GM12878 (cell line): Measurements from ENCODE around the gene CNTLN. TPM values are rescaled to one million over a fixed set of nuclear protein-coding genes. Genes with fewer than 3 reads are reported as not detected.

Experiments
- ATAC-seq: fragments of 200-7000 bp; cut with Tn5 transposase; 3 replicates; pipeline ENCODE4 v1.9.1; 2020; ENCODE audit warnings: mild to moderate bottlenecking, moderate library complexity
- BruUV-seq: library from RNA; stranded (reverse); fragments of 400-500 nt; replicated peaks from 2 replicates; lab custom pipeline; 2021; lab: Mats Ljungman, UMichigan
- CTCF ChIA-PET: fragments of 300-600 bp; sonication (Branson Sonifier 250); formaldehyde crosslinking; extraction: SDS; loops from one replicate; lab custom pipeline; 2021; ENCODE audit warnings: inconsistent platforms; lab: Yijun Ruan, JAX
- POLR2A ChIA-PET: fragments of 350-600 bp; formaldehyde crosslinking; extraction: SDS; loops from one replicate; lab custom pipeline; 2021; ENCODE audit warnings: inconsistent platforms; lab: Charles Lee
- RAD21 ChIA-PET: fragments of 300-600 bp; sonication (Branson Sonifier 250); formaldehyde crosslinking; loops from one replicate; lab custom pipeline; 2023; ENCODE audit warnings: antibody characterized with exemption; ENCODE audit not compliant: unreplicated experiment; lab: Charles Lee
- SMC1A ChIA-PET: fragments of 300-600 bp; sonication (Branson Sonifier 250); formaldehyde crosslinking; loops from one replicate; lab custom pipeline; 2023; ENCODE audit not compliant: unreplicated experiment, uncharacterized antibody; lab: Charles Lee
- DNase-seq: peaks from one replicate; pipeline ENCODE4 v3.0.0-alpha.2; 2011; ENCODE audit warnings: low read depth, low spot score
- FAIRE-seq: peaks from 3 replicates; lab custom pipeline; 2011; peaks lifted over from hg19 to GRCh38; lab: Jason Lieb, UNC
- H2AFZ ChIP-seq: 2 replicates; pipeline ENCODE4 v1.6.0; 2011; ENCODE audit warnings: low read depth, low read length, control low read depth; ENCODE audit not compliant: control insufficient read depth
- H3K27ac ChIP-seq: 2 replicates; pipeline ENCODE4 v1.5.1; 2011; ENCODE audit warnings: control low read depth; ENCODE audit not compliant: control insufficient read depth, insufficient read depth
- H3K27me3 ChIP-seq, 2 experiments: replicated peaks in 1 of 2; 2 replicates each; pipeline versions ENCODE4 v1.6.0 to v1.6.1; 2011; ENCODE audit warnings: low read length in 1 of 2; ENCODE audit not compliant: control insufficient read depth in 2 of 2, insufficient read depth in 2 of 2
- H3K36me3 ChIP-seq, 2 experiments: 2 replicates each; pipeline ENCODE4 v1.5.1; 2011; ENCODE audit warnings: low read length in 1 of 2; ENCODE audit not compliant: control insufficient read depth in 2 of 2, insufficient read depth in 2 of 2
- H3K4me1 ChIP-seq: 2 replicates; pipeline ENCODE4 v1.6.1; 2011; ENCODE audit warnings: mild to moderate bottlenecking, low read length, moderate library complexity, mixed read lengths; ENCODE audit not compliant: control insufficient read depth, insufficient read depth
- H3K4me2 ChIP-seq: 2 replicates; pipeline ENCODE4 v1.6.0; 2011; ENCODE audit warnings: control low read depth; ENCODE audit not compliant: control insufficient read depth, insufficient read depth
- H3K4me3 ChIP-seq: fragments of 200-600 bp; sonication (generic); 2 replicates; pipeline ENCODE4 v1.5.1; 2016
- H3K79me2 ChIP-seq: 2 replicates; pipeline ENCODE4 v1.6.0; 2011; ENCODE audit warnings: low read length; ENCODE audit not compliant: control insufficient read depth, insufficient read depth
- H3K9ac ChIP-seq: 2 replicates; pipeline ENCODE4 v1.8.0; 2011; ENCODE audit warnings: low read length, control low read depth, mixed read lengths; ENCODE audit not compliant: control insufficient read depth, insufficient read depth
- H3K9me3 ChIP-seq: replicated peaks from 3 replicates; pipeline ENCODE4 v1.5.1; 2011; ENCODE audit warnings: mild to moderate bottlenecking, low read length; ENCODE audit not compliant: control insufficient read depth, insufficient read depth
- H4K20me1 ChIP-seq: 2 replicates; pipeline ENCODE4 v1.6.0; 2011; ENCODE audit not compliant: control insufficient read depth, insufficient read depth
- ATF7 ChIP-seq: fragments of 450-650 bp; IDR thresholded peaks from 2 replicates; pipeline ENCODE4 v1.6.1; 2016; ENCODE audit warnings: low read depth, mild to moderate bottlenecking
- BCL11A ChIP-seq: IDR thresholded peaks from 2 replicates; pipeline ENCODE4 v1.6.1; 2011; ENCODE audit warnings: low read depth, low read length
- E2F8 ChIP-seq: fragments of 450-650 bp; IDR thresholded peaks from 2 replicates; pipeline ENCODE4 v1.6.1; 2018; ENCODE audit warnings: mild to moderate bottlenecking, low read depth, moderate library complexity; ENCODE audit not compliant: partially characterized antibody
- EZH2 ChIP-seq: IDR thresholded peaks from 2 replicates; pipeline ENCODE4 v1.6.1; 2012; ENCODE audit warnings: low read depth, mild to moderate bottlenecking, control low read depth, inconsistent platforms, low read length, borderline replicate concordance; ENCODE audit not compliant: control insufficient read depth
- HCFC1 ChIP-seq: fragments of 150-350 bp; IDR thresholded peaks from 2 replicates; pipeline ENCODE4 v1.6.1; 2014; ENCODE audit warnings: low read length
- IKZF1 ChIP-seq: fragments of 450-650 bp; conservative IDR thresholded peaks from 2 replicates; pipeline ENCODE4 v1.6.1; 2017; ENCODE audit warnings: antibody characterized with exemption, mild to moderate bottlenecking
- IKZF2 ChIP-seq, 2 experiments: fragments of 450-650 bp; IDR thresholded peaks; 2 replicates each; pipeline ENCODE4 v1.6.1; 2017; ENCODE audit warnings: mild to moderate bottlenecking in 2 of 2, moderate library complexity in 2 of 2
- MTA3 ChIP-seq: IDR thresholded peaks from 2 replicates; pipeline ENCODE4 v1.6.1; 2012; ENCODE audit warnings: low read length, inconsistent platforms, borderline replicate concordance
- NBN ChIP-seq: fragments of 450-650 bp; IDR thresholded peaks from 2 replicates; pipeline ENCODE4 v1.6.1; 2016
- POU2F2 ChIP-seq: IDR thresholded peaks from 3 replicates; pipeline ENCODE4 v1.6.1; 2011; ENCODE audit warnings: low read depth, mild to moderate bottlenecking, low read length, borderline replicate concordance
- SKIL ChIP-seq: fragments of 450-650 bp; IDR thresholded peaks from 2 replicates; pipeline ENCODE4 v1.6.1; 2017; ENCODE audit warnings: mild to moderate bottlenecking, low read depth, inconsistent platforms; ENCODE audit not compliant: poor library complexity, severe bottlenecking
- SMC3 ChIP-seq: IDR thresholded peaks from 2 replicates; pipeline ENCODE4 v1.6.1; 2011; ENCODE audit warnings: low read length, improper control_type of control experiment, borderline replicate concordance
- USF1 ChIP-seq: IDR thresholded peaks from 2 replicates; pipeline ENCODE4 v1.6.1; 2011; ENCODE audit warnings: borderline replicate concordance, low read depth, mild to moderate bottlenecking, moderate library complexity, mixed read lengths, low read length; ENCODE audit not compliant: insufficient read depth; ENCODE audit errors: extremely low read length
- WRNIP1 ChIP-seq: IDR thresholded peaks from 2 replicates; pipeline ENCODE4 v1.6.1; 2011; ENCODE audit warnings: low read depth, low read length, improper control_type of control experiment, borderline replicate concordance
- ZBED1 ChIP-seq: IDR thresholded peaks from 2 replicates; pipeline ENCODE4 v1.6.1; 2016; ENCODE audit warnings: borderline replicate concordance
- ZBTB33 ChIP-seq: fragments of 450-650 bp; IDR thresholded peaks from 2 replicates; pipeline ENCODE4 v1.6.1; 2017; ENCODE audit warnings: mild to moderate bottlenecking
- ZNF217 ChIP-seq: fragments of 450-650 bp; IDR thresholded peaks from 2 replicates; pipeline ENCODE4 v1.6.1; 2017; ENCODE audit warnings: antibody characterized with exemption, mild to moderate bottlenecking
- ZNF274 ChIP-seq: IDR thresholded peaks from one replicate; pipeline ENCODE4 v1.8.0; 2011; ENCODE audit not compliant: insufficient read length, insufficient read depth
- ZNF622 ChIP-seq: fragments of 450-650 bp; IDR thresholded peaks from 2 replicates; pipeline ENCODE4 v1.6.1; 2017; ENCODE audit warnings: mild to moderate bottlenecking, inconsistent platforms
- WGBS: methylation state at CpG from one replicate; pipeline ENCODE4 v1.1.6; 2016; ENCODE audit warnings: low lambda C conversion rate; ENCODE audit not compliant: insufficient replicate concordance, insufficient coverage; ENCODE audit errors: missing lambda C conversion rate; 5-methylcytosine and 5-hydroxymethylcytosine counted together
- in situ Hi-C: fragments of 300-500 bp; cut with MboI; formaldehyde crosslinking; loops from 9 replicates; pipeline ENCODE4 v1.14.3; 2018; ENCODE audit warnings: mixed read lengths
- intact Hi-C: fragments of 100-400 bp; cut with micrococcal nuclease; formaldehyde crosslinking; loops from one replicate; pipeline ENCODE4 v1.14.2; 2022; ENCODE audit not compliant: unreplicated experiment
- polyA plus RNA-seq, 11 experiments: library from polyadenylated mRNA; depleted of rRNA in 4 of 11; unstranded in 6 of 11; stranded (reverse) in 5 of 11; fragments of >200 nt; fragmentation: Nextera tagmentation in 4 of 11; fragmentation: Illumina TruSeq in 1 of 11; extraction: Ambion mirVana in 4 of 11; extraction: Trizol in 1 of 11; gene quantifications; 1 replicate in 1 of 11; 2 replicates in 10 of 11; pipeline versions ENCODE4 v1.2.1 to v1.2.3, GENCODE V29; 2011 to 2016; ENCODE audit warnings: inconsistent platforms in 2 of 11, missing spikeins in 2 of 11, low read depth in 1 of 11
- total RNA-seq, 4 experiments: library from RNA; depleted of rRNA in 3 of 4; stranded (reverse); fragments of >200 nt in 3 of 4; fragmentation: Illumina TruSeq in 1 of 4; extraction: Trizol in 1 of 4; gene quantifications; 2 replicates each; pipeline versions ENCODE4 v1.2.1 to v1.2.3, GENCODE V29; 2013 to 2021

The CNTLN gene
- total and polyA plus RNA-seq, 10 of the 15 experiments (the other 5 are each of a cell fraction or from before 2014, with no cell fraction given) = 0.01 to 7.0 (median 0.03) TPM; not detected in 4

GRCh38 chr9:17185481-17186029 is 50.7 kb downstream of the CNTLN start:
- no peak overlapping the region for H3K27ac ChIP-seq
- BruUV-seq = no TSS peak
- DNase-seq = no peak
- ChIA-PET RAD21 (no interaction called here), SMC1A (no interaction called here), CTCF (interaction anchor here (1.0 kb wide), 1 partner anchor 33 kb away, joined by 4 read pairs; no protein-coding TSS in a partner anchor), POLR2A (no interaction called here)
- H3K9ac ChIP-seq = no peak overlapping the region
- H3K9me3 ChIP-seq = no peaks in the 10 kb centered on the region
- no peaks in the 10 kb centered on the region for H4K20me1 ChIP-seq
- no peaks in the 10 kb centered on the region for H3K36me3 ChIP-seq
- in situ Hi-C loops (no loop called here), intact Hi-C loops (no loop called here)
- H3K79me2 ChIP-seq = no peaks in the 10 kb centered on the region
- no peaks in the 10 kb centered on the region for H3K4me1 ChIP-seq
- no peak for ATAC-seq
- H2AFZ ChIP-seq = no peak overlapping the region
- H3K27me3 ChIP-seq = no peaks in the 10 kb centered on the region
- 58% methylated on average over 3 of the region's 3 CpGs for WGBS
- no peak overlapping the region for H3K4me3 ChIP-seq
- H3K4me2 ChIP-seq = no peak overlapping the region
- FAIRE-seq = no peak
- no peak for TF ChIP-seq BCL11A
- no peak for TF ChIP-seq HCFC1
- no peak for TF ChIP-seq NBN
- no peak for TF ChIP-seq E2F8
- no peak for TF ChIP-seq MTA3
- no peak for TF ChIP-seq SKIL
- no peak for TF ChIP-seq ZBED1
- no peak for TF ChIP-seq ZNF622
- no peak for TF ChIP-seq SMC3
- no peak for TF ChIP-seq POU2F2
- TF ChIP-seq WRNIP1 = no peak
- no peak for TF ChIP-seq ZBTB33
- no peak for TF ChIP-seq IKZF2 (IDR thresholded peaks at IDR 0.05)
- no peak for TF ChIP-seq ZNF217
- no peak for TF ChIP-seq EZH2
- no peak for TF ChIP-seq ZNF274
- no peak for TF ChIP-seq IKZF1
- TF ChIP-seq USF1 = no peak
- no peak for TF ChIP-seq ATF7
